WTC11 (cell line): ENCODE measurements around the gene RHOB.

ENCODE experiments used
- ATF1 ChIP-seq: sonication (generic); formaldehyde crosslinking; IDR thresholded peaks from 2 replicates; pipeline ENCODE4 v1.8.1; 2023; ENCODE audit warnings: mild to moderate bottlenecking, moderate library complexity, missing genetic modification reagents
- ATF6 ChIP-seq: sonication (generic); formaldehyde crosslinking; IDR thresholded peaks from 2 replicates; pipeline ENCODE4 v1.8.1; 2023; ENCODE audit warnings: mild to moderate bottlenecking, missing genetic modification reagents
- CREB1 ChIP-seq: sonication (generic); formaldehyde crosslinking; IDR thresholded peaks from 2 replicates; pipeline ENCODE4 v1.8.0; 2023; ENCODE audit warnings: mild to moderate bottlenecking, missing genetic modification reagents
- CTCF ChIP-seq: fragments of 200-600 bp; IDR thresholded peaks from 2 replicates; pipeline ENCODE4 v1.8.0; 2022; ENCODE audit warnings: antibody characterized with exemption
- E2F4 ChIP-seq: sonication (generic); formaldehyde crosslinking; IDR thresholded peaks from 2 replicates; pipeline ENCODE4 v1.8.1; 2022; ENCODE audit warnings: low read depth, mild to moderate bottlenecking, moderate library complexity, missing genetic modification reagents, borderline replicate concordance
- JAZF1 ChIP-seq: fragments of 250-450 bp; sonication (Bioruptor Pico); IDR thresholded peaks from 2 replicates; pipeline ENCODE4 v1.9.0; 2021; ENCODE audit warnings: moderate library complexity, mild to moderate bottlenecking, inconsistent platforms
- NFE2L1 ChIP-seq: sonication (generic); formaldehyde crosslinking; IDR thresholded peaks from 2 replicates; pipeline ENCODE4 v1.8.1; 2023; ENCODE audit warnings: missing genetic modification reagents
- NR2C2 ChIP-seq: sonication (generic); formaldehyde crosslinking; IDR thresholded peaks from 2 replicates; pipeline ENCODE4 v1.8.0; 2022; ENCODE audit warnings: mild to moderate bottlenecking, missing genetic modification reagents
- RELA ChIP-seq: sonication (generic); formaldehyde crosslinking; IDR thresholded peaks from 2 replicates; pipeline ENCODE4 v1.8.1; 2022; ENCODE audit warnings: missing genetic modification reagents, mild to moderate bottlenecking, borderline replicate concordance
- SMAD4 ChIP-seq: sonication (generic); formaldehyde crosslinking; IDR thresholded peaks from 2 replicates; pipeline ENCODE4 v1.8.0; 2022; ENCODE audit warnings: mild to moderate bottlenecking, missing genetic modification reagents
- ZNF281 ChIP-seq: sonication (generic); formaldehyde crosslinking; IDR thresholded peaks from 2 replicates; pipeline ENCODE4 v1.8.0; 2023; ENCODE audit warnings: mild to moderate bottlenecking, missing genetic modification reagents

GRCh38 chr2:20419007-20419576, 27.8 kb upstream of the RHOB start:
- no peak for TF ChIP-seq CTCF
- TF ChIP-seq CREB1 (CRISPR knock-in tag): no peak
- TF ChIP-seq E2F4 (CRISPR knock-in tag): no peak
- TF ChIP-seq NFE2L1 (CRISPR knock-in tag): no peak
- no peak for TF ChIP-seq SMAD4 (CRISPR knock-in tag)
- no peak for TF ChIP-seq NR2C2
- no peak for TF ChIP-seq RELA (CRISPR knock-in tag)
- TF ChIP-seq JAZF1 (CRISPR knock-in tag): no peak
- no peak for TF ChIP-seq ZNF281 (CRISPR knock-in tag)
- TF ChIP-seq ATF1: no peak
- no peak for TF ChIP-seq ATF6 (CRISPR knock-in tag)
